Measurements from ENCODE around the gene CSNK1G1. TPM values are rescaled to one million over a fixed set of nuclear protein-coding genes. Genes with fewer than 3 reads are reported as not detected.
"Not testable (repeated sequence)": the region's sequence is repeated elsewhere in the genome, so short reads cannot be mapped to it uniquely, and the experiment has no call there.

The CSNK1G1 gene
- polyA plus RNA-seq, 1 experiment: 8.0 TPM

DNA sequence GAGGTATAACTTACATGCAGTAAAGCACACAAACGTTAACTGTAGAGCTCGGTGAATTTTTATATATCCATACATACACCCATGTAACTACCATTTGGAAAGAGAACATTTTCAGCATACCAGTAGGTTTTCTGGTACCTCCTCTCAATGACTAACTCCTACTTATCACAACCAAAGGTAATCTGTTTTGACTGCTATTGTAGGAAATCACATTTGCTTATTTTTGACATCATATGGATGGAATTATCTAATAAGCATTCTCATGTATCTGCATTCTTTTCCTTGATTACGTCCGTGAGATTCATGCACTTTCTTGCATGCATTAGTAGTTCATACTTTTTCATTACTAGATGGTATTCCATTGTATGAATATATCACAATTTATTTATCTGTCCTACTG, 76.8 kb downstream of the CSNK1G1 start:
- TF ChIP-seq, protein P1, sequence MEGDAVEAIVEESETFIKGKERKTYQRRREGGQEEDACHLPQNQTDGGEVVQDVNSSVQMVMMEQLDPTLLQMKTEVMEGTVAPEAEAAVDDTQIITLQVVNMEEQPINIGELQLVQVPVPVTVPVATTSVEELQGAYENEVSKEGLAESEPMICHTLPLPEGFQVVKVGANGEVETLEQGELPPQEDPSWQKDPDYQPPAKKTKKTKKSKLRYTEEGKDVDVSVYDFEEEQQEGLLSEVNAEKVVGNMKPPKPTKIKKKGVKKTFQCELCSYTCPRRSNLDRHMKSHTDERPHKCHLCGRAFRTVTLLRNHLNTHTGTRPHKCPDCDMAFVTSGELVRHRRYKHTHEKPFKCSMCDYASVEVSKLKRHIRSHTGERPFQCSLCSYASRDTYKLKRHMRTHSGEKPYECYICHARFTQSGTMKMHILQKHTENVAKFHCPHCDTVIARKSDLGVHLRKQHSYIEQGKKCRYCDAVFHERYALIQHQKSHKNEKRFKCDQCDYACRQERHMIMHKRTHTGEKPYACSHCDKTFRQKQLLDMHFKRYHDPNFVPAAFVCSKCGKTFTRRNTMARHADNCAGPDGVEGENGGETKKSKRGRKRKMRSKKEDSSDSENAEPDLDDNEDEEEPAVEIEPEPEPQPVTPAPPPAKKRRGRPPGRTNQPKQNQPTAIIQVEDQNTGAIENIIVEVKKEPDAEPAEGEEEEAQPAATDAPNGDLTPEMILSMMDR (IDR thresholded peaks at IDR 0.05; ENCODE audit: insufficient read depth, low read depth, low read length): no peak
- CTCF ChIA-PET: no interaction called here
- POLR2A ChIA-PET: no interaction called here
- no peaks in the 10 kb centered on the region for H3K27me3 ChIP-seq (ENCODE audit: control insufficient read depth, insufficient read depth, low read length)
- no peaks in the 10 kb centered on the region for H3K36me3 ChIP-seq (ENCODE audit: control insufficient read depth, insufficient read depth, low read length)
- no peak for DNase-seq (ENCODE audit: low read depth)
- H3K4me3 ChIP-seq (ENCODE audit: low read depth, low read length): no peak overlapping the region

DNA sequence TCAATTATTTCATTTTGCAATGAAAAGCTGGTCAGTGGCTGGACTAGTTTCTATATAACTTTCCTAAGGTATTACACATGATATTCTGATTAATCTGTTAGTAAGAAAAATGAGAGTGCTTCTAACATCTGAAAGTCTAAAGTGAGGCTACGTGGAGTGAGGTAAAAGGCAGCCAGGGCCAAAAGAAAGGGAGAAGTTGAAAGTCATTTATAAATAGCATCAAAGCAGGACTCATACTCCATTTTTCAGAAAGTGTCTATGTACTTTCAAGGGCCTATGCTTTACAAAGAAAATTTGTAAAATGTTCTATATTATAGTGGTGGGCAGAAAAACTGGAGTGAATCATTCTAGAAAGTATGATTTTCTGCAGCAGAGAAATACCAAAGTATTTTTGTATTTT, 80.0 kb downstream of the CSNK1G1 start:
- Histone ChIP-seq H3K36me3 (ENCODE audit: control insufficient read depth, insufficient read depth, low read length) (no peaks in the 10 kb centered on the region), H3K27me3 (ENCODE audit: control insufficient read depth, insufficient read depth, low read length) (no peaks in the 10 kb centered on the region), H3K4me3 (ENCODE audit: low read depth, low read length) (no peak overlapping the region)
- TF ChIP-seq, protein P1 (IDR thresholded peaks at IDR 0.05; ENCODE audit: insufficient read depth, low read depth, low read length): no peak
- DNase-seq (ENCODE audit: low read depth): no peak
- ChIA-PET CTCF (no interaction called here), POLR2A (no interaction called here)

DNA sequence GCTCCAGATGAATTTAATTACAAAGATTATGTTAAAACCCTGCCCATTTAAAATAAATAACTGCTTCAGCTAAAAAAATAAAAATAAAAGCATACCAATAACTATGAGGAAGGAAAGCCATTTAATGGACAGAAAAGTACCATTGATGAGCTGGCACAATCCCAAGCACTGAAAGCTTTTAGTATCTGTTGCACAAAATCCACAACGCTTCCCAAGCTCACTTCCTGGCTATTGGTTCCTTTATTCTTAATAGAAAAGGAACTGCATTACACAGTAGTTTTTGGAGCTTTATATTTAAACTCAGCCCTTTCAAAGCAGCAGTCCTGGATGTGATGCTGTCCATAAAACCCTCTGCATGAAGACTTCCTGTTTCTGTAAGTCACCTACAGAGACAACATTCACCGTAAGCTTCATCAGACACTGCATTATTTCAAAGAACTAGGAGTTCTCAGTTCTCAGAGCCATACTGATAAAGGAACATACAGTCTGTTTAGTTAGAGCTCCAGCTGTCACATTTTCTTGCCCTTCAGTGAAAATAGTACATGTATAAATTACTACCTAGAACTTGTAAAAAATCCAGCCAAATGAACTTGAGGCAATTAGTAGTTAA, 81.5 kb downstream of the CSNK1G1 start:
- H3K36me3 ChIP-seq (ENCODE audit: control insufficient read depth, insufficient read depth, low read length): no peaks in the 10 kb centered on the region
- H3K4me3 ChIP-seq (ENCODE audit: low read depth, low read length): no peak overlapping the region
- ChIA-PET POLR2A (no interaction called here), CTCF (interaction anchor here (0.6 kb wide), 1 partner anchor 9 kb away, joined by 3 read pairs; no protein-coding TSS in a partner anchor)
- DNase-seq (ENCODE audit: low read depth): no peak
- TF ChIP-seq, protein P1 (IDR thresholded peaks at IDR 0.05; ENCODE audit: insufficient read depth, low read depth, low read length): no peak
- no peaks in the 10 kb centered on the region for H3K27me3 ChIP-seq (ENCODE audit: control insufficient read depth, insufficient read depth, low read length)

DNA sequence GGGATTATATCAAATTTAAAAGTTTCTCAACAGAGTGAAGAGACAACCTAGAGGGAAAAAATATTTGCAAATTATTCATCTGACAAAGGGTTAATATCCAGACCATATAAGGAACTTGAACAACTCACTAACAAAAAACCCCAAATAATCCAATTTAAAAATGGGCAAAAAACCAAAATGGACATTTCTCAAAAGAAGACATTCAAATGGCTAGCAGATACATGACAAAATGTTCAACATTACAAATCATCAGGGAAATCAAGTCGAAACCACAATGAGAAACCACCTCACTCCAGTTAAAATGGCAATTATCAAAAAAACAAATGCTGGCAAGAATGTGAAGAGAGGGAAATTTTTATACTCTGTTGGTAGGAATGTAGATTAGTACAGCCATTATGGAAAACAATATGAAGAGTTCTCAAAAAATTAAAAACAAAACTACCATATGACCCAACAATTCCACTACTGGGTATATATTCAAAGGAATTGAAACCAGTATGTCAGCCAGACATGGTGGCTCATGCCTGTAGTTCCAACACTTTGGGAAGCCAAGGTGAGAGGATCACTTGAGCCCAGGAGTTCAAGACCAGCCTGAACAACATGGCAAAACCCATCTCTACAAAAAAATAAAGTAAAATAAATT, 88.5 kb downstream of the CSNK1G1 start:
- H3K4me3 ChIP-seq (ENCODE audit: low read depth, low read length): no peak overlapping the region
- H3K27me3 ChIP-seq (ENCODE audit: control insufficient read depth, insufficient read depth, low read length): no peaks in the 10 kb centered on the region
- H3K36me3 ChIP-seq (ENCODE audit: control insufficient read depth, insufficient read depth, low read length): no peaks in the 10 kb centered on the region; the same call in 1 of the 2 replicates
- POLR2A ChIA-PET: no interaction called here
- CTCF ChIA-PET: no interaction called here
- DNase-seq (ENCODE audit: low read depth): no peak
- TF ChIP-seq, protein P1 (IDR thresholded peaks at IDR 0.05; ENCODE audit: insufficient read depth, low read depth, low read length): no peak

DNA sequence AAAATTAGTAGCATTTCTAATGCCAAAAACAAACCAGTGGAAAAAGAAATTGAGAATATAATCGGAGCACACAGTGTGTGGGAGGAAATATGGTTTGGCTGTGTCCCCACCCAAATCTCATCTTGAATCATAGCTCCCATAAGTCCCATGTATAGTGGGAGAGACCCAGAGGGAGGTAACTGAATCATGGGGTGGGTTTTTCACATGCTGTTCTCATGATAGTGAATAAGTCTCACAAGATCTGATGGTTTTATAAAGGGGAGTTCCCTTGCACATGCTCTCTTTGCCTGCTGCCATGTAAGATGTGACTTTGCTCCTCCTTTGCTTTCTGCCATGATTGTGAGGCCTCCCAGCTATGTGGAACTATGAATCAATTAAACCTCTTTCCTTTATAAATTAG, 90.8 kb downstream of the CSNK1G1 start:
- H3K4me3 ChIP-seq (ENCODE audit: low read depth, low read length); H3K27me3 ChIP-seq (ENCODE audit: control insufficient read depth, insufficient read depth, low read length); POLR2A ChIA-PET; H3K36me3 ChIP-seq (ENCODE audit: control insufficient read depth, insufficient read depth, low read length); DNase-seq (ENCODE audit: low read depth): not testable (repeated sequence)
- CTCF ChIA-PET: interaction anchor here (0.9 kb wide), 1 partner anchor 9 kb away, joined by 3 read pairs; no protein-coding TSS in a partner anchor

DNA sequence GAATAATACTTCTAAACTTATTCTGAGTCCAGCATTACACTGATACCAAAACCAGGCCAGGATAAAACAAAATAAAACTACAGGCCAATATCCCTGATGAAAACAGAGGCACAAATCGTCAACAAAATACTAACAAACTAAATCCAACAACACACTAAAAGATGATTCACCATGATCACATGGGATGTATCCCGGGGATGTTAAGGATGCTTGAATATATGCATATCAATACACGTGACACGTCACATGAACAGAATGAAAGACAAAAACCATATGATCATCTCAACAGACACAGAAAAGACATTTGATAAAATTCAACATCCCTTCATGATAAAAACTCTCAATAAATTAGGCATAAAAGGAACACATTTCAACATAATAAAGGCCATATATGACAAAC, 91.5 kb downstream of the CSNK1G1 start:
- ChIA-PET POLR2A (no interaction called here), CTCF (no interaction called here)
- Histone ChIP-seq H3K36me3 (ENCODE audit: control insufficient read depth, insufficient read depth, low read length) (no peaks in the 10 kb centered on the region; the same call in 1 of the 2 replicates), H3K4me3 (ENCODE audit: low read depth, low read length) (no peak overlapping the region), H3K27me3 (ENCODE audit: control insufficient read depth, insufficient read depth, low read length) (no peaks in the 10 kb centered on the region)
- TF ChIP-seq, protein P1 (IDR thresholded peaks at IDR 0.05; ENCODE audit: insufficient read depth, low read depth, low read length): no peak
- DNase-seq (ENCODE audit: low read depth): no peak
